ENCODE measurements around the gene CACNA2D3.
"Not testable (repeated sequence)": the region's sequence is repeated elsewhere in the genome, so short reads cannot be mapped to it uniquely, and the experiment has no call there.

The CACNA2D3 gene

DNA sequence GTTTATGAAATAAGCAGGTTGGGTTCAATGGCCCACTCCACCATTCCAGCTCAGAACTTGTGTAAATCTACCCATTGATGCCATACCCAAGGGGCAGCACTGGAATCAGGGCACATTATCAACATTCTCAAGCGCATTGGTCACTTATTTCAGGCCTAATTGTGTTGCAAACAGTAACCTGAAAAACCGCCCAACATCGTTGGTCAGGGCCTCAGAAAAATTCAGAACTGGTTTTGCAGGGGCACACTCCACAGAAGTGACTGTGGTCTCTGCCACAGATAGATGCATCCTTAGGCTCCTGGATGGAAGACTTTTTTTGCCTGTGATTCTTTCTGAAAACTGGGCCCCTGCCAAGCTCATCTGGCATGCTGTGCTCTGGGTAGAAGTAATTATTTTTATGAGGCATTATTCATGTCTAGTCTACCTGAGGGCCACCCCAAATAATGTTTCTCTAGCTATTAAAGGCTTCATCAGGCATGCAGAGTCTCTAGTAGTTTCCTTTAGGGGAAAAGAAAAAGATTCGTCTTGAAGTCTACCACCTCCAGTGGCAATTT is 827.2 kb downstream of the CACNA2D3 start:
- DNase-seq = no peak

DNA sequence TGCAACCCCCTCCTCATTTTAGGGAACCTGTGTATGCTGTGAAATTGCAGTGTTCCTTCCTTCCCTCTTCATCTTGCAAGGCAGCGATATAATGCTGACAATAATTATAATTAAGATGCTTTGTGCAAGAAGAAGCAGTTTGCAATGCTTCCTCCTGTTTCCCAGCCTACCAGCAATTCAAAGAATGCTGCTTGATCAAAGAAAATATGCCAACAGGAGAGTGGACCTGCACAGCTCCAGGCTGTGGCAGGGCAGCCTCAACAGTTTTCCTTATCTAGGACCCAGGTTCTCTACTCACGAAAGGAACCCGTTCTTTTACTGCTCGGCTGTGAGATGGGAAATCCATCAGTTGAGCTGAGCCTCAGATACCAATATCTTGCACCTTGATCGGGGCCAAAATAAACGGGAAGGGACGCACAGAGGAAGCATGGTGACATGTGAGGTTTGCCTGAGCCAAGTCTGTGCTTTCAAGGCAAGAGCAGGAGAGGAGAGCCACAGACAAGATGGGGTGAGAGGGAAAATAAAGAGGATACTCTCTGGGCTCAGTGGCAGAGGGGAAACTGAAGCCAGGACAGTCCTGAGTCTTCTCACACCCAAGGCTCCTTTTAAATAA is 828.1 kb downstream of the CACNA2D3 start:
- DNase-seq = no peak

DNA sequence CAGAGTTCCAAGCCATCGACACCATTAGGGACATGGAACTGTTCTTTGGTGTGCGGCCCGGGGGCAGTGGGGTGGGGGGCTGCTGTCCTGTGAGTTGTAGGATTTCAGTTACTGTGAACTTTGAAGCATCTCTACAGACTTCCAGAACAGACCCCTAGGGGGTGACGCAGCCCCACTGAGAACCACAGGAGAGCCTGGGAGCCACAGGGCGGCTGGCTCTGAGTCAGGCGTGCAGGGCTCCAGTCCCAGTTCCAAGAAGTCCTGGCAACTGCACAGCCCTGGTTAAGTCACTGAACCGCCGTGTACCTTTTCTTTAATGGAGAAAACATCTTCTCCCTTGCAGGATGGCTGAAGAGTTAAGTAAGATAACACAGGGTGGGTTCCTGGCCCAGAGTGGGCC is 829.1 kb downstream of the CACNA2D3 start:
- peak; percentile 91 for DNase-seq

DNA sequence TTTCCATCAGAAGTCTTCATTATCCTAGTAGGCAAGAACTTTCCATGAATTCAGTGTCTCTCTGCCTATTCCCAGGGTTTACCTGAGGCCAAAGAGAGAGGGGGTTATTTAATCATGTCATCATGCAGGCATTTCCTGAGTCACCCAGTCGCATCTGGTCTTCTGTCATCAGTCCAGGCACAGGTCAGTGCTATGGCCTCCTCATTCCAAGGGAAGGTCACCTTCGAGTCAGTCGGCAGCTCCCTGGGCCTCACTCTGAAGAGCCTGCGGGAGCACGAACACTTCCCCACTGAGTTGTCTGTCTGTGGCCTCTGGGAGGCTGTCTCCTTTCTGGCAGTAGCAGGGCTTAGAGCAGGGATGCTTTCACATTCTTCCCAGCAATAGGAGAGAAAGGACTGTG is 831.7 kb downstream of the CACNA2D3 start:
- peak; percentile 91 for DNase-seq

DNA sequence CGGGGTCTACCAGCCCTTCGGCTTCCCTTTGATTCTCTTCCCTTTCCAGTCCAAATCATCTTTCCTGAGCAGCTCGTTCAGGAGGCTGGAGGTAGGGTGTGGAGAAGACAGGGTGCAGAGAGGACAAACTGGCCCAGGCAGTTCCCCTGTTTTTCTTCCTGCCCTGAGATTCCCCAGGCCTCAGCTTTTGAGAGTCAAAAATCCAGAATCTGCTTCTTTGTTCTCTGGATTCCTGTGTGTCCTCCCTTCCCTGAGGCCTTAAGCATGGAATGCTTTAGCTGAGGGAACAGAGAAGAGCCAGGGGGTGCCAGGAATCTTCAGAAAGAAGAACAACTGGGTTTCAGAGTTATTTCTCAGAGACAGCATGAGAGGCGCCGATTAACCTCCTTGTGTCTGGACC is 832.2 kb downstream of the CACNA2D3 start:
- DNase-seq = peak; percentile 38

DNA sequence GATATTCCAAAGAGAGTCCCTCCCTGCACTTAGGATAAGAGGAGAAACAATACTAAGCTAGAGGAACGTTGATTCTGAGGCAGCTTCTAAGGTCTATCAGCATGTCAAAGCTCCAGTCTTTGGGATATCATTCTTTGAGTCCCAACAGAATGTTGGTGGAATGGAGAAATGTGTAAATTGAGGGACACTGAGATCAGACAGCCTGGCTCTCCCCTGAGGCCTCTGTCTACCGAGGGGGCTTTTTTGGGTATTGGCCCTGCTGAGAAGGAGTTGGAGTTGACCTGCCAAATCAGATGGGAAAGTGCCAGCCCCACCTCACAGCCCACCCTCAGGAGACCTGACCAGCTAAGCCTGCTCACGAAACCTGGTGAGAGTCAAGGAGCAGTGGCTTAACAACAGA is 833.1 kb downstream of the CACNA2D3 start:
- DNase-seq = no peak

DNA sequence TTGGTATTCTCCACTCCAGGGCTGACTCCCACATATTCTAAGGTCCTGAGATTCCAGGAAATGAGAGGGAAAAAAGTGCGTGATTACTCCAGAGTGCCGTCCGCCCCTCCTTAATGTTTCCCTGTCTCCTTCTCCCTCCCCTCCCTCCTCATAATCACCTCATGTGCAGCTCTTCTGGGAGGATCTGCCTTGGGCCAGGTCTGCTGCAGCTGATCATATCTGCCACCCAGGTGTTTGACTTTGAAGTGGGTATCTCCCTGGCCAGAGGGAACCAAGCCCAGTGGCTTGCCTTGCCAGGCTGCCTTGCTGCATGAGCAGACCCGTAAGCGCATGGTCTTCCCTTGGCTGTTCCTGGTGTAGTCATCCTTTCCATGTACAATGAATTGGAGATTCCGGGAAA is 833.6 kb downstream of the CACNA2D3 start:
- DNase-seq = no peak

DNA sequence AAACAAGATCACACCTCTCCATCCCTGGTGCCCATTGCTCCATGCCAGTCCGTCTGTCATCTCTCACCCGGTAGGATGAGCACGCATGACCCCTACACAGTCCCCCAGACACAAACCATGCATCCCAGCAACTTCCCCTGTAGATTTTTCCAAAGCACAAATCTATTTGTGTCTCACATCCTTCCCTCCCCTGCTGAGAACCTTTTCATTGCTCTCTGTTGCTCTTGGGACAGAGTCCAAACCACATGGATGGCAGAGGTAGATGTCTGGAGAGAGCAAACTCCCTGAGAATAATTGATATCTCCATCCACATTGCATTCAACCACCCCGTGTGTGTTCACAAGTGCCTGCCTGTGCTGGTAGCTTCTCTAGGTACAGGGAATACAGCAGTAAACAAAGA is 835.4 kb downstream of the CACNA2D3 start:
- peak; percentile 65 for DNase-seq

DNA sequence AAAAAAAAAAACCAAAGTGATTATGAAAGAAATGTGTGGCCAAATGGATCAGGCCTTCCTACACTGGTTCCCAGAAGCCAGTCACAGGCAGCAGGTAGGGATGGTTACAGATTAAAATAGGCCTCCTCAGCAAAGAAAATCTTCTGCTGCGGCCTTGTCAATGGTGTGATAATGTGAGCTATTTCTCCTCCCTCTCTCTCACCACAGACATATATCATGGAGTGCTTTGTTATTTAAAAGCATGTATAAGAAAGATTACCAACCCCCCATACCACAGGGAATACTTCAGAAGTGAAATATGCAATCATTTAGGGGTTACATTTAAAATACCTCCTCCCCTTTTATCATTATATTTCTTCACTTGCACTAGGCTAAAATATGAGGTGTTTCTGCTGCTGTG is 837.7 kb downstream of the CACNA2D3 start:
- DNase-seq = peak; percentile 76

DNA sequence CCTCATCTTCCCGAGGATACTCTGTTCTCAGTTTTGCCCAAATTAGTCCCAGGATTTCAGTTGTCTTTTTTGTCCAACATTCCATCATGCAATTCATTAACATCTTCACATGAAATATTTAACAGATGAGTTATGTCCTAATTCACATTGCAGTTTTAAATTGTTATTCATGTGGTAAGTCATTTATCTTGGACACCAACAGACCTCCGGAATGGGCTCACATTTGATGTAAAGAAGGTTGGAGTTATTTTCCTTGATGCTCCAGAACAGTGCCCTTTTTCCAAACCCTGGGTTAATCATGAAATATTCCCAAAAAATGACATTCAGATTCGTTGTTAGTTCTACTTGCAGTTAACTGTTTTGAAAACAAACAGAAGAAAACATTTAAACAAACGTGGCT is 838.3 kb downstream of the CACNA2D3 start:
- peak; percentile 77 for DNase-seq

DNA sequence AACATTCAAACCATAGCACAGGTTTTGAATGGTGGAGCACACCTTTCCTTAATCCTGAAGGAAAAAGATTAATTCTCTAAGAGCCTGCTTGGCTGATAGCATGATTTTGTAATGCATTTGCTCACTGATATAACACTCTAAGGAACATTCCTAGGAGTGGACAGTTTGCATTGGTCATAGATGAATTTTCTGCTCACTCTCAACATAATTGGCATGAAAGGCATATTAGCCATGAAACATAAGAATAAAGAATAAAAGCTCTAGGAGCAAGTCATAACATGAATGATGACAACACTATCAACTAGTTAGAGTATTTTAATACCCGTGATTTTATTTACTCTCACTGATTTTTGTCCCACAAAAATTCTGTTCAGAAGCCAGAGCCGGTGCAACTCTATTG is 839.8 kb downstream of the CACNA2D3 start:
- no peak for DNase-seq

DNA sequence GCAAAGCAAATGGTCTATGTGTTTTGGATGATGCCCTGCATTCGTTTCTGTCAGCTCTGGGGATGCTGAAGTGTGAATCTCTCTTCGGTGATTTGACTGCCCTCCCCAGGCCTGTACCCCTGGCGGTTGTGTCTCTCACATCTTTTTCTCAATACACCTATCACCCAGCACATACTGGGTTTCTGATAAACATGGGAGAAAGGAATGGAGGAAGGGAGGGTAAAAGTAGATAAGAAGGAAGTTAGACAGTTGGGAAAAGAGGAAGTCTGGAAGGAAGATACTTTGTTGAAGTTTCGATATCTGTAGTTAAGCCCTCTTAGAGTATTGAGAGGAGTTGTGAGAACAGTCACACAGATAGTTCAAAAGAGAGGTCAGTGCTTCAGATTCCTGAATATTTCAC is 841.3 kb downstream of the CACNA2D3 start:
- no peak for DNase-seq

DNA sequence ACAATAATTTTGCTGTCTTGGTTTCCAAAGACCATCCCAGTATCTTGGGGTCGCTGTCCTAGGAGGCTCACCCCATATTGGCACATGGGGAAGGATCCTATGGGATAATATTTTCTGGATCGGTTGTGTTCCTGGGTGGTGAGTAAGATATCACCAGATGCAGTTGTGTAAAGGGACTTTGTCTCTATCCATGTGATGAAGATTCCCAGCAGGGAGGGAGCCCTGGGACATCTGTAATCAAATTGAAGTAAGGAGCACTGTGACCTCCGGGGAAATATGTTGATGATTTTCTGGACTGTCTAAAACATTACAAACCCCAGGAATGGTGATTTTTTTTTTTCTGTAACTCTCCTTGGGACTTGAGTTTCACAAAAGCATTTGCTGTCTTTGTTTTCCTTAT is 841.7 kb downstream of the CACNA2D3 start:
- DNase-seq = no peak

DNA sequence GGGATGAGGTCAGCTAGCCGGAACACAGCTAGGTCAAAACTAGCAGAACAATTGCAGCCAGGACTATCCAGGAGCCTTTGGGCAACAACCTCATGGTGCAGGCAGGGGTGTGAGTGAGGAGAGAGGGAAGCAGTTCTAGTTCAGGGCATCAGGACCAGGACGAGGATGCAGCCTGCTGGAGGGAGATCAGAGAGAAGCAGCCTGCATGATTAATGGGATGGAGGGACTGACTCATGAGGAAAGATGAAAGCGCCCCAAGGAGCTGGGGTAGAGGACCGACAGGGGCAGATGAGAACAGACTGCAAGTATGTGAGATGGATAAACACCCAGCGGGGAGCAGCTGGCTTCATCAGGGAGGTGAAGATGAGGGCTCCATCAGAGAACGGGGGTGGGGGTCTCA is 843.4 kb downstream of the CACNA2D3 start:
- peak; percentile 95 for DNase-seq

DNA sequence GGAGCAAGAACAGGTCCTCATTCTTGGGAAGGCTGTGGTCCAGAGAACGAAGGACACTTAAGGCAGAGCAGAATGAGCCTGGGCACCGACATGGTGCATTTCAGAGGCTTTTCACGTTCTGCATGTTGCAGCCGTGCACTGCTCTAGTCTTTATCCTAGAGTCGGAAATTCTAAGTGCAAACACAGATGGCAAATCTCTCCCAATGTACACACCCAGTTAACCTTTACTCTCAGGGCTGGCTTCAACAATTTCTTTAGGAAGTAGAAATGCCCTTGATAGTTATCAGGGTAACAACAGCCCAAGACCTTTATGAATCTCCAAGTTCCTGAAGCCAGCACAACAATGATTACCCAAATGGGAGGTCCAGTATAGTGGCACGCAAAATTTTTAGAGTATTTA is 844.6 kb downstream of the CACNA2D3 start:
- no peak for DNase-seq

DNA sequence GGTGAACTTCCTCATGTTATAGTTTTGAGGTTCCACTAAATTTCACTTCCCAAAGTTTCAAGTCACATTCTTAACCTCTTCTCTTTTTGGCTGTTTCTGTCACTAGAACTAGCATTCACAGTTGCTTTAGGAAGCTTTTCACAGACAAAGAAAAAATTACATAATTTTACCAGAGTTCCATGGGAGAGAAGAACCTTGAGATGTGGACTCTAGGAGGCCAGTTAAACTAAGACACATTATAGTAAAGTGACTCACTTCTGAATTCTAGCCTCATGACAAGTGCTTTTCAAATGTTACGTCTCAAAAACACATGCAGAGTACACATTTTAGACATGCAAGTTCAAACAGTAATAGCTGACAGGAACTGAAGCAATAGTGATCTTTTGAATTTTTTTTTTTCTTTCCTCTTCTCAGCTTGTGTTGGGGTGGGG is 845.4 kb downstream of the CACNA2D3 start:
- DNase-seq = peak; percentile 81

DNA sequence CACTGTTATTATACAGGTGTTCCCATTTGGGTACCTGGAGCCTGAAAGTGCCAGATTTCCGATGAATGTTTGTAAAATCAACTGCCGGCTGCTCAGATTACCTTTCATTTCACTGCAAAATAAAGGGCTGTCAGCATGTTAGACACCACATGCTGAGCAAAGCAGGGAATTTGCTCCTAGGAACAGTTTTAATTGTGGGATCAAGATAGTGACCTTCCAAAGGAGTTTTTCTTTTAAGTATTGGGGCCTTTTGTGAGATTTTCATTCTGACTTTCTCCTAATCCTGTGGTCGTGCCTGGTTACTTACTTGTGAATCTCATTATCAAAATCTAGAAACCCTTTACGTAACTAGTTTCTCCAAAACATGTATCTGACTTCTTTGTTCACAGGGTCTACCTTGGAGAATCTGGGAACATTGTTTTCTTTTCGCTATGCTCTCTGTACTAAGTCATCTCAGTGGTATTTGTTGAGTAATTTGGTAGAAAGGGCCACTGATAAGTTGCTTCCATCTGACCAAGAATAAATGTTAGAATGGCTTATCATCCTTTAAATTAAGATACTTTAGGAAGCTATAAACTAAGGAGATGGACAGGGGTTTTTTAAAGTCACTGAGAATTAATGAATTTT is 846.3 kb downstream of the CACNA2D3 start:
- peak; percentile 72 for DNase-seq

DNA sequence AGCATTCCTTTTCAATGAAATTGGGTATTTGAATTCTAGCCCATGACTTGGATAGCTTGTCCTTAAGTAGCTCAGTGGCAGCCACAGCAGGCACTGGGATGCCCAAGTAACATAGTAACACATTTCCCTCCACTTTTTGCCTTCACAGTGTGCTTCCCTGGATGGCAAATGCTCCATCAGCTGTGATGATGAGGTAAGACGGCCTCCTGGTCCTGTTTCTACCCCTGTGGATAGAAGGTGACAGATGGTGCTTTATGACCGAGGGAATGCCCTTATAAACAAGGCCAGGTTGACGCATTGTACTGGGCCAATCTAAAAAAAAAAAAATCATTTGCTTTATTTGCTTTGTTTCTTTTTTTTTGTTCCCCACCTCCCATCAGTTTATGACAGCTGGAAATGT is 847.3 kb downstream of the CACNA2D3 start:
- no peak for DNase-seq

DNA sequence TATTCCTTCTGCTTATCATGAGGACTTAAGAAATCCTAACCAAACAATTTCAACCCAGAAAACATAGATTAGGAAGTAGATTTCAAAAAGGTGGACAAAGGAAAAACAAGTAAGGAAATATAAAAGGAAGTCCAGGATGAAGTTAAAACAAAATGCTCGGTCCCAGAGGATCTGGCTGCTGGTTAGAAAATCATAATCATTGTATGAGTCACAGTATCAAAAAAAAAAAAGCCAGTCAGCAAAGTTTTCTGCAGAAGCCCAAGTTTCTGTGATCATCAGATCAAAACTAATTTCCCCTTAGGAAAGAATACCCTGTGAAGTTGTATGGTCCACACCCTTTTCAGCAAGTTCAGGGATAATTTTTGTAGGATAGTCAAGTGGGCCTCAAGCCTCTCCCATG is 848.5 kb downstream of the CACNA2D3 start:
- DNase-seq = peak; percentile 49

DNA sequence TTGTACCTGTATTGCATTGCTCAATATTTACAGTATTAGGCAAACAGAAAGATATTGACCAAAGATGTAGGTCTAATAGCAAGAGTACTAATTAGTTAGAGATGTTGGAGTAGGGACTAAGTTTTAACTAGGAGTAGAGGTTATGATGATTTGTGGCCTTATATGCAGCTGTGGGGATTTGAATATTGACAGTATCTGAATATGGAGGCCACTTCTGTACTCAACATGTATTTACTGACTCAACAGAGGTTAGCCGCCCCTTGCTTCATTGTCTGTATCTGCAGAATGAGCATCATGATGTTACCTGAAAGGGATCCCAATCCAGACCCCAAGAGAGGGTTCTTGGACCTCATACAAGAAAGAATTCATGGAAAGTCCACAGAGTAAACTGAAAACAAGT is 855.1 kb downstream of the CACNA2D3 start:
- no peak for DNase-seq

DNA sequence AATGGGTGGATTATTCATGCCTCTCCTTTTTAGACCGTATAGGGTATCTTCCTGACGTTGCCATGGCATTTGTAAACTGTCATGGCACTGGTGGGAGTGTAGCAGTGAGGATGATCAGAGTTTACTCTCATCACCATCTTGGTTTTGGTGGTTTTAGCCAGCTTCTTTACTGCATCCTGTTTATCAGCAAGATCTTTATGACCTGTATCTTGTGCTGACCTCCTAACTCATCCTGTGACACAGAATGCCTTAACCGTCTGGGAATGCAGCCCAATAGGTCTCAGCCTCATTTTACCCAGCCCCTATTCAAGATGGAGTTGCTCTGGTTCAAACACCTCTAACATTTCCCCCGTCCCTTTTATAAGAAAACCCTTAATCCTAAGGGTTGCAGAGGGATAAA is 855.6 kb downstream of the CACNA2D3 start:
- DNase-seq = not testable (repeated sequence)

DNA sequence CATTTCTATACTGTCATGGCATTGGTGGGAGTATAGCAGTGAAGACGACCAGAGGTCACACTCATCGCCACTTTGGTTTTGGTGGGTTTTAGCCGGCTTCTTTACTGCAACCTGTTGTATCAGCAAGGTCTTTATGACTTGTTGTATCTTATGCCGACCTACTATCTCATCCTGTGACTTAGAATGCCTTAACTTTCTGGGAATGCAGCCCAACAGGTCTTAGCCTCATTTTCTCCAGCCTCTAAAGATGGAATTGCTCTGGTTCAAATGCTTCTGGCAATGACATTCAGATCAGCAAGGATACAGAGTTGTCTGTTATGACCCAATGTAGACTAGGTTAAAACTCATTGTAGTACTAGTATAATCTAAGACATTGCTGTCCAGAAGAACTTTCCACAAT is 860.5 kb downstream of the CACNA2D3 start:
- no peak for DNase-seq

DNA sequence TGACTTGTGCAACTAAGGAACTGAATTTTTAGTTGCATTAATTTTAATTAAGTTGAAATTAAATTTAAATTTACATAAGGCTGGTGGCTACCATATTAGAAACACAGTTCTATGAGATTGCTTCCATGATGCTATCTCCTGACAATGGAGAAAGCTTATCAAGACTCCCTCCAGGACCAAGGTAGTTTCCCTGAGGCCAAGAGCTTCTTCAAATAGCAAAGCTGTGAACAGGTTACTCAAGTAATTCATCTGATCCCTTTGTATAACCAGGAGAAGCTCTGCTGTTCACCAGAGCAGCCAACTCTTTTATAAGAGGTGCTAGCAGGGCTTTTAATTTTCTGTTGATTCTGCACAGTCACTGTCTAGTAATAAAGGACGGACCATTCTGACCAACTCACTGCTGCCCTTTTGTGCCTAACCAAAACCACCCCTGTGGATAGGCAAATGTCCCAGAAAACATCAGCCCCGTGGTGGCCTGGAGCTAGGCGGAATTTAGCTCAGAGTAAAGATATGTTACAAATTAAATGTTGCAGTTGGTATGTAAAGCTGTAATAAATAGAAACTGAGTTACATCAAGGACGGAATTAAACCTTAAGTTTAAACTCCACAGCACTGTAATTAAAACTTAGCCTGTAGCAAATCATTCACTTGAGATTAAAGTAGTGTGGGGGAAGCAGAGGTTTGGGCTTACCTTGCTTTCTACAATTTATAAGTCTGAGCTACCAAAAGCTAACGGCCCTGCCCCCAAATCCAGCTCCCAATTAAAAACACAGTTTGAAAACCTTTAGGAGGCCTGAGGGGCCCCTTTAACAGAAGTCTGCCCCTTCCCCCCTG is 861.1 kb downstream of the CACNA2D3 start:
- DNase-seq = no peak

DNA sequence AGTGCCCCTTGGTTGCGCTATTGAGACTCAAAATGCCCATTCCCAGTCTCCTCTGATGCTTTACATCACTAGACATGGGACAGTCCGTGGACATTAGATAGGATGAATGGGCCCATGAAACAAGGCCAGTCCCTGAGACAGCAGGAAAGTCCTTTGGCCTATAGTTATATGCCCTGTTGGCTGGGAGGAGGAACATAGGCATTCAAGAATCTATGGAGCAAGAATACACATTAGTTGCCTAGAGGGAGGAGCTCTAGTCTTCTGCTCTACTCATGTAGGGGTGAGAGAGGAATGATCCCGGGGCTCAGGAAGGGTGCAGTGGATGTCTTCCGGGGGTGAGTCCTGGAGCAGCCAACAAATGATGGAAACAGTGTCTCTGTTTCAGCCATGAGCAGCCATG is 863.5 kb downstream of the CACNA2D3 start:
- no peak for DNase-seq
